ENCODE measurements around the gene DNAH5.

Gene DNAH5

GRCh38 chr5:13976867-13977830, 32.7 kb upstream of the DNAH5 start:
- H4K20me1 ChIP-seq (ENCODE audit: insufficient read depth, low read length) = no peaks in the 10 kb centered on the region
- TF ChIP-seq EZH2 (IDR thresholded peaks at IDR 0.05; ENCODE audit: borderline replicate concordance, low read length) (no peak), CTCF (IDR thresholded peaks at IDR 0.05; ENCODE audit: low read length) (no peak)
- H3K4me3 ChIP-seq (ENCODE audit: low read depth, low read length, poor library complexity, severe bottlenecking) = no peak overlapping the region
- H3K9ac ChIP-seq (ENCODE audit: low read length) = no peak overlapping the region
- H2AFZ ChIP-seq (ENCODE audit: low read length) = no peak overlapping the region
- no peaks in the 10 kb centered on the region for H3F3A ChIP-seq (ENCODE audit: insufficient read depth, low read length)
- H3K4me1 ChIP-seq (ENCODE audit: insufficient read depth, low read length, severe bottlenecking) = no peaks in the 10 kb centered on the region
- no peaks in the 10 kb centered on the region for H3K27me3 ChIP-seq (ENCODE audit: insufficient read depth, low read length)
- no peak overlapping the region for H3K4me2 ChIP-seq (ENCODE audit: low read length)
- H3K27ac ChIP-seq (ENCODE audit: low read depth, low read length, poor library complexity, severe bottlenecking) = no peak overlapping the region
- no peaks in the 10 kb centered on the region for H3K9me2 ChIP-seq (ENCODE audit: low read depth, low read length)
- H3K9me3 ChIP-seq (ENCODE audit: low read length) = no peaks in the 10 kb centered on the region
- H3K79me2 ChIP-seq (ENCODE audit: insufficient read depth, low read length) = no peaks in the 10 kb centered on the region
- no peaks in the 10 kb centered on the region for H3K36me3 ChIP-seq (ENCODE audit: insufficient read depth, low read length)

DNA sequence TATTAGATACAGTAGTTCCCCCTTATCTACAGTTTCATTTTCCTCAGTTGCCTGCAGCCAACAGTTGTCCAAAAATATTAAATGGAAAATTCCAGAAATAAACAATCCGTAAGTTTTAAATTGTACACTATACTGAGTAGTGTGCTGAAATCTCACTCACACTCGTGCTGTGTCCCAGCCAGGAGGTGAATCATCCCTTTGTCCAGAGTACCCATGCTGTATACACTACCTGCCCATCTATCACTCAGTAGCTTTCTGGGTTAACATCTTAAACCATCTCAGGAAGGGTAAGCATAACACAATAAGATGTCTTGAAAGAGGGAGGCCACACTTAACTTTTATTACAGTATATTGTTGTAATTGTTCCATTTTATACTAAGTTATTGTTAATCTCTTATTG, 31.7 kb upstream of the DNAH5 start:
- Histone ChIP-seq H3F3A (ENCODE audit: insufficient read depth, low read length) (no peaks in the 10 kb centered on the region), H3K9me3 (ENCODE audit: low read length) (no peaks in the 10 kb centered on the region), H4K20me1 (ENCODE audit: insufficient read depth, low read length) (no peaks in the 10 kb centered on the region), H3K9me2 (ENCODE audit: low read depth, low read length) (no peaks in the 10 kb centered on the region), H3K4me1 (ENCODE audit: insufficient read depth, low read length, severe bottlenecking) (no peaks in the 10 kb centered on the region), H2AFZ (ENCODE audit: low read length) (no peak overlapping the region), H3K4me2 (ENCODE audit: low read length) (no peak overlapping the region), H3K79me2 (ENCODE audit: insufficient read depth, low read length) (no peaks in the 10 kb centered on the region), H3K36me3 (ENCODE audit: insufficient read depth, low read length) (no peaks in the 10 kb centered on the region), H3K9ac (ENCODE audit: low read length) (no peak overlapping the region), H3K4me3 (ENCODE audit: low read depth, low read length, poor library complexity, severe bottlenecking) (no peak overlapping the region), H3K27me3 (ENCODE audit: insufficient read depth, low read length) (no peaks in the 10 kb centered on the region), H3K27ac (ENCODE audit: low read depth, low read length, poor library complexity, severe bottlenecking) (no peak overlapping the region)
- no peak for TF ChIP-seq CTCF (IDR thresholded peaks at IDR 0.05; ENCODE audit: low read length)
- TF ChIP-seq EZH2 (IDR thresholded peaks at IDR 0.05; ENCODE audit: borderline replicate concordance, low read length) = no peak

DNA sequence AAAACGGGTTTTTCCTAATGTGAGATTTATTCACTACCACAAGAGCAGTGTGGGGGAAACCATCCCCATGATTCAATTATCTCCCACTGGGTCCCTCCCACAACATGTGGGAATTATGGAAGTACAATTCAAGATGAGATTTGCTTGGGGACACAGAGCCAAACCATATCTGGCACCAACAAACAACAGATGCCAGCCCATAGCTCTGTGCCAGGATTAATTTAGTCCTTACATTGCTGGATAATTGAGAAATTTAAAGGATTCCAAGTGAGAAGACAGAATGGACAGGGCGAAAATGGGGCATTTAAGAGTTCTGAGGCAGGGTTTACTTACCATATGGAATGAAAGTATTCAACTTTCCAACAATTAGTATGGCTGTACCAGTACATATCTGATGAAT, 30.8 kb upstream of the DNAH5 start:
- Histone ChIP-seq H4K20me1 (ENCODE audit: insufficient read depth, low read length) (no peaks in the 10 kb centered on the region), H3K9ac (ENCODE audit: low read length) (no peak overlapping the region), H3F3A (ENCODE audit: insufficient read depth, low read length) (no peaks in the 10 kb centered on the region), H3K27ac (ENCODE audit: low read depth, low read length, poor library complexity, severe bottlenecking) (no peak overlapping the region), H3K9me2 (ENCODE audit: low read depth, low read length) (no peaks in the 10 kb centered on the region), H2AFZ (ENCODE audit: low read length) (no peak overlapping the region), H3K4me3 (ENCODE audit: low read depth, low read length, poor library complexity, severe bottlenecking) (no peak overlapping the region), H3K4me2 (ENCODE audit: low read length) (no peak overlapping the region), H3K27me3 (ENCODE audit: insufficient read depth, low read length) (no peaks in the 10 kb centered on the region), H3K4me1 (ENCODE audit: insufficient read depth, low read length, severe bottlenecking) (no peaks in the 10 kb centered on the region), H3K9me3 (ENCODE audit: low read length) (no peaks in the 10 kb centered on the region), H3K79me2 (ENCODE audit: insufficient read depth, low read length) (no peaks in the 10 kb centered on the region), H3K36me3 (ENCODE audit: insufficient read depth, low read length) (no peaks in the 10 kb centered on the region)
- TF ChIP-seq CTCF (IDR thresholded peaks at IDR 0.05; ENCODE audit: low read length) = no peak
- no peak for TF ChIP-seq EZH2 (IDR thresholded peaks at IDR 0.05; ENCODE audit: borderline replicate concordance, low read length)
